ENCODE results near the gene ARHGAP29.

ARHGAP29 gene

DNA sequence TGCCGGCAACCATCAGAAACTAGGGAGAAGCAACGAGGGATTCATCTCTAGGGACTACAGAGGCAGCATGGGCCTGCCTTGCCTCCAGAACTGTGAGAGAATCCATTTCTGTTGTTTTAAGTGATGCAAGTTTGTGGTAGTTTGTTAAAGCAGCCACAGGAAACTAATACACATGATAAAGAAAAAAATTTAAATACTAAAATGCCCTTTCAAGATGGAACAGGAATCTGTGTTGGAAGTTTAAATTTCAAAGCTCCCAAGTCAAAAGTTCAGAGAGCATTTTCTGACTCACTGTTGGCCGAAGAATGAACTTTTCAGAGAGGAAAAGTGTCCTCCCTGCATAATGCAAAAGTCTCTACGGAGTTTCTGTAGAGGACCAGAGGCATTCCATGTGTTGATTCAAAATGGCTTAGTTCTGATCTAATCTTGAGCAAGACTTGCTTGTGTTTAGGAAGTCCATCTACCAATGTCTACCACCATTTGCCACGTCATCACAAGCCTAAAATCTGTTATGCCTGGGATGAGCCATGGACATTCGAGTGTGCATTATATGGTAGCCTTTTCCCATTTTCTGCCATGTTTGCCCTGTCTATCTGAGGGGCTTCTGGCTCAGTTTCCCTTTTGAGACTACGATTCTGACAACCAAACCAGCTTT, 22.4 kb upstream of the ARHGAP29 start:
- no peak for DNase-seq

DNA sequence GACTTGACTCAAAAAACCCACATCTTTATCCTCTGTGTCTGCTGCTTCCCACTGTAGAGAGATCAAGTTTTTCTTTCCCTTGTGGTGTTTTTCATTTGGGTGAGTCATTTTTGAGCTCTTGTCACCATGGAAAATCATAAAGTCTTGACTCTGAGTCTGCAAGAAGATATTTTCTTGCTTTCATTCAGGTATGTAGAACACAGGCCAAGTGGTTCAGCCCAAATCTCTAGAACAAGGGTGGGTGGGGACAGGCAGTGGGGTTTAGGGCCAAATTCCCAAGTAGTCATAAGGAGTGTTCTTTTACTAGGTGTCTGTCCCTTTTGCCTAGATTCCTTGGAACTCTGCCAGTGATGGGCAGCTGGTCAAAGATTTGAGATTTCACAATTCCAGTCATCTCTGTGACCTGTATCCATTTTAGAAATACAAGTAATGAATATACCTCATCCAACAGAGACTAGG, 21.5 kb upstream of the ARHGAP29 start:
- DNase-seq = no peak

DNA sequence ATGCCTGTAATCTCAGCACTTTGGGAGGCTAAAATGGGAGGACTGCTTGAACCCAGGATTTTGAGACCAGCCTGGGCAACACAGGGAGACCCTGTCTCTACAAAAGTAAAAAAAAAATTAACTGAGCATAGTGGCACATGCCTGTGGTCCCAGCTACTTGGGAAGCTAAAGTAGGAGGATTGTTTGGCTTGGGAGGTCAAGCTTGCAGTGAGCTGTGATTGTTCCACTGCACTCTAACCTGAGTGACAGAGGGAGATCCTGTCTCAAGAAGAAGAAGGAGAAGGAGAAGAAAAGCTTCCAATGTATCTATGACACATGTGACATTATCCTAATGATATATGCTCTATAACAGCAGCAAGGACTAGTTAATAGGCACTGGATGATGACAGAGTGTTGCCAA, 20.1 kb upstream of the ARHGAP29 start:
- DNase-seq = no peak

DNA sequence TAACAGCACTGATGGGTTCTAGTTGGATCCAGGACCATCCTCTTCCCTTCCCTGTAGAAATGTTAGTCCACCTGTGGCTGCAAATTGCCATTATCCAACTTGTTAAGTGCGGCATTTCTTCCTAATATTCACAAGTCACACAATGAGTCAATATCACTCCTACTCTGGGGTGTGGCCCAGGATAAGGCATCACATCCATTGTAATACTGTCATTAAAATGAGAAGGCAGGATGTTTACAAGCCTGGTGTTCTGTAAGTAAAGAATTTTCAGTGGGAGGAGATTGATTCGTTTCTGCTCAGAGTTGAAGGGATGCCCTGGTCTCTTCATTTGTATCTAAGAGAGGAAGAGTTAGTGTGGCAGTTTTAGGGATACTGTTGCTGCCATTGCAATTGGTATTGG, 18.1 kb upstream of the ARHGAP29 start:
- no peak for DNase-seq

DNA sequence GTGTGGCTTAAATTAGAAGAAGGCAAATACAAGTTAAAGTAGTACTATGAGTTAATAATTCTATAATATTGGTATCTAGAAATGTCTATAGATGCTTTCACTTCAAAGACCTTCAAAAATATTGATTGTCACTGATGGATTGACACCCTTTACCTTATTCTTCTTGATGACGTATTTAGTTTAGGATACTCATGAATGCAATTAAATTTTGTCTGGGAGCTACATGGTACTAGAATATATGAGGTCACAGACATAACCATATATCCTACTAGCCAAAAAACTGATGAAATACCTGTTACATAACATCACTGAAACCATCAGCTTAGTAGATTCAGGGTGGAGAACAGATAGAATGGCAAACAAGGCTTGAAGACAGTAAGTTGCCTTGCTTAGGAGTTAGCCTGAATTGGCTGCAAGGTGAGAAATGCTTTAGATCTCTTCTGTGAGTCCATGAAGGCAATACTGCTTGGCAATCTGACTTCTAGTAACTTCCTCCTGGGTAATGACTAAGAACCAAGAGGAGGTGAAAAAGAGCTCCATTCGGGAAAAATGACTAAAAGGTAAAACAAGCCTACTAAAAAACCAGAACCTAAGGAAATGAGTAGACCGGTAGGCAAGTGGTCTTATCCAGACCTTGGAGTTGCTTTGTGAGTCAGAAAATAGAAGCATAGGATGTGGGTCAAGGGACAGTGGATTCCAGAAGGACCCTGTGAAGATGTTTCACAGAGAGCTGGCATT, 16.9 kb upstream of the ARHGAP29 start:
- DNase-seq = no peak

DNA sequence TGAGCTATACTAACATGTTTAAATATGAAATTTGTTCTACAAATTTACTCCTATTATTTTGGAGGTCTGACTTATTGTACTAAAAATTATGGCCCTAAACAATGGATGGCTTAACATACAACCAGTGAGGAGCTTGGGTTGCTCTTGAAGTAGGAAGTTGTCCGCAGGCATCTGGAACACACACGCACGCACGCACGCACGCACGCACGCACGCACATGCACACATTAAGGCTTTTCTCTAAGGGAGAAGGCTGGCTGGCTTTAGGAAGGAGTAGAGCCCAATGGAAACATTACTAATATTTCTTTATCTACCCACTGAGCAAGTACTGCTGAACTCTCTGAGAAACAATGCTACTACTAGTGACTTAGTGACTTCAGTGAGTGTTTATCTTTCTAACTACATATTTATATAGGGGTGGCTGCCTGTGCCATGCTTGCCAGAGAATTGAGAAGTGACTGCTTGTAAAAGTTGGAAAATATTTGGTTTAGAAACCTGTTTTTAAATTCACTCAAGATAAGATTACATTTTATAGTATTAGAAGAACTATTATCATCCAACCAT, 16.2 kb upstream of the ARHGAP29 start:
- no peak for DNase-seq

DNA sequence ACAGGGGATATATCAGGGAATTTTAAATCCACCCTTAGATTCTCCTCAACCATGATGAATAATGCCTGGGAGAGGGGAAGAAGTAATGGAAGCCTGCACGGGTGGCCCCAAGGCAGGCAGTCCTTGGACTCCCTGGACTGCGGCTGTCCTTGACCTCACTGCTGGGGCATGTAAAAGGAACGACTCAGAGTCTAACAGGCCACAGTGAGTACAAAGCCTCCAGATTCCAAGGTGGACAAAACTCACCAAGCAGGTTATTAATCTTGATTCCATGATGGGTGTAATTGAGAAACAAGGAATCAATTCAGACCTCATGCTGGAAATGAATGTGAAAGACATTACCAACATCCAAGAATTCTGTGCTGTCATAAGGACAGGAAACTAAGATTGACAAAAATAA, 13.0 kb upstream of the ARHGAP29 start:
- no peak for DNase-seq

DNA sequence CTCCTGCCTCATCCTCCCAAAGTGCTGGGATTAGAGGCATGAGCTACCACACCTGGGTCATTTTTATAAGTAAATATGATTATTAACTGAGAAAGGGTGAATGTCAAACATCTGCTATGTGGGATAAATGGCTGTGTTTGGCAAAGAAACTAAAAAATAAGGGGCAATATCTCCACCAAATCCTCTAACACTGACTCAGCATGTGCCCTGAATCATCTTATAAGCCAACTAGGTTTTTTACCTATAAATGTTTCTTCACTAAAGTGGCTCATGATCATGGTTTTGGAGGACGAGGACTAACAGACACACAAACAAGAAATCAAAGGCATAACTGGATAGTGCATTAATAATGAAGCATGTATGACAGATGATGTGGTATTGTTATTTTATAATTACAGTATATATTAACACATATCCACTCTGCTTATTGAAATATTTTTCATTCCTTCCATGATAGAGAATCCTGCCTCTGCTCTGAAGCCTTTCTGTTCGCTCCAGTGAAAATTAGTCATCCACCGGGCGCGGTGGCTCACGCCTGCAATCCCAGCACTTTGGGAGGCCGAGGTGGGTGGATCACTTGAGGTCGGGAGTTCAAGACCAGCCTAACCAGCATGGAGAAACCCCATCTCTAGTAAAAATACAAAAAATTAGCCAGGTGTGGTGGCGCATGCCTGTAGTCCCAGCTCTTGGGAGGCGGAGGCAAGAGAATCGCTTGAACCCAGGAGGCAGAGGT, 11.7 kb upstream of the ARHGAP29 start:
- DNase-seq = no peak

DNA sequence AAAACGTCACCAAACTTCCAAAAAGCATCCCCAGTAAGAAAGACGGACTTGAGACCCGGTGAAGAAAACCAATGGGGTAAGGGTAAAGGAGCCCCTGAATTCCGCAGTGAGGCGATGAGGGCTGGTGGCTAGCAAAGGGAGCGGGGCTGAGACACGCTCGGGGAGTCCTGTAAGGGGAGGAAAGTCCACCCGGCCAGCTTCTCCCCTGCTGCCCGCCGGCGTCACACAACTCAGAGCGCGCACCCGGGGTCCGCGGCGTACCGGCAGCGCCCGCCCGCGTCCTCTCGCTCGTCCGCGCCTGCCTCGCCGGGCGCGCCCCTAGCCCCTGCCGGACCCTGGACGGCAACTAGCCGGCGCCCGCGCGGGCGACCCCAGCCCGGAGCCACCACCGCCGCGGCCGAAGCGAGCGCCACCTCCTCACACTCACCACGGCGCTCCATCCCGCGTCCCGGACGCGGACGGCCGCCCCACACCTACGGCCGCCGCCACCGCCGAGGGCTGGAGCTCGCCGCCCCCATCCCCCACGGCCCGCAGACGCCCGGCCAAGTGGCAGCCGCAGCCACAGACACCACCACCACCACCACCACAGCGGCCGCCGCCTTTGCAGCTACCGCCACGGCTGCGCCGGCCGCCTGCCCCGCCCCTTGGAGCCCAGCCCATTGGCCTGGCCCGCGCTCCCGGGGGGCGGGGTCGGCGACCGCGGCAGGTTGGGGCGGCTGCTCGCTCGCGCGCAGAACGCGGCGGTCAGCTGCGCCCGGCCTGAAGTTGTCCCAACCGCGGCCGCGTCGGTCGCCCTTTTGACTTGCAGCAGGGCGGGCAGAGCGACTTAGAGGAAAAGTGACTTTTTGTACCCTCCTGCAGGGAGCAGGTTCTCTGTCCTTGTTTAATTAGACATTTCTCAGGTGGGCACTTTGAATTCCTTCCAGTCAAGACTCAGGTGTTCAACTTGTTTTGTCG, 10.0 kb upstream of the ARHGAP29 start:
- no peak for DNase-seq

DNA sequence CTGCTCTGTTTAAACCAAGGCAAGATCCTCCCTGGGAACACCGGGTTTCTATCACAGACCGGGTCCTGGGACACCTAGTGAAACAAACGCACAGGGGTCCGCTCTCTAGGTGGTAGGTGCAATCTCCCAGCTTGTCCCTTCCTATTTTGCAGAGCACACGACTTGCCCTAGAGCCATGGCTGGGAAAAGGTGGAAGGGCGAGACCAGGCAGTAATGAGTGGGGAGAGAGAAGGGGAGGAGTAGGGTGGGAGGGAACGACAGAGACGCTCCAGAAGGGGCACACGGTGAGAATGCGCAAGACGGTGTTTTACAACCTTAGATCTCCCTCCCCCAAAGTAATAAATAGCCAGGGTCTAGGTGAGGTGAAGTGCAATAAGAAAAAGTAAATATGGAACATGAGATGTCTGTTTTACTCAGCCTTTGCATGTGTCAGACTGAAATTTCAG, 9.3 kb upstream of the ARHGAP29 start:
- no peak for DNase-seq

DNA sequence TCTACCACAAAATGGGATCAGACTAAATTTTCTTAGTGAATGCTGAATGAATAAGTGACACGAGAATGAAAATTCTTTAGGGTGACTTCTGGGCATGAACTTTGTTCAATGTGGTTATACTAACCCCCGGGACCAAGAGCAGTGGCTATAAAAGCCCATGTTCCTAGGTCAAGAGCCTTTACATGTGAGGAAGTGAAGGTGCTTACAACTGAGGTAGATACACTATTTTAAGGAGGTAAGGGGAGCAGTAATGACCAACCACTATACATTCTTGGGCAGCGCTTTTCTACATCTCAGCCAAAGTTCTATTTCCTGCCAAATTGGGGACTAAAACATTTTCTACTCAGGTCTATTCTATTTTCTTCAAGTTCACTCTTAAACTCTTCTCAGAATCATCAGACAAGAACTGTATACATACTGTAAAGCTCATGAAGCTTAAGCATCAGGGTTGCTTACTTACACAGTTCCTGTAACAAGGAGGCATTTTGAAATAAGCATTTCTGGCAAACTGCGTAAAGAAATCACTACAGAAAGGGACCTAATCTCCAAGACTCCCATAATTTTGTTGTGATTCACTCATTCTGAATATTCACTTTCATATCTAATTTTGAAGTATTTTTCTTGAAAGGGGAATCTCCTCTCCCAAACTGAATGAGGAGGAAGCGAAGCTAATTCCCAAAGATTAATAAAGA, 8.5 kb upstream of the ARHGAP29 start:
- no peak for DNase-seq

DNA sequence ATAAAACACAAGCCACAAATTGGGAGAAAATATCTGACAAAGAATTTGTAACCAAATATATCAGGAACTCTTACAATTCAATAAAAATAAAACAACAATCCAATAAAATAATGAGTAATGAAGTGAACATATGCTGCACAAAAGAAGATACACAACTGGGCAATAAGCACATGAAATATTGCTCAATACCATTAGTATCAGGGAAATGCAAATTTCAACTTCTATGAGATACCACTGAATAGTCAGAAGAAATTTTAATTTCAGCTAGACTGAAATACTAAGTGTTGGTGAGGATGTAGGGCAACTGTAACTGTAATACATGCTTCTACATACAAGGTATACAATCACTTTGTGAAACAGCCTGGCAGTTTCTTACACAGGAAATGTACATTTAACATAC, 7.4 kb upstream of the ARHGAP29 start:
- no peak for DNase-seq

DNA sequence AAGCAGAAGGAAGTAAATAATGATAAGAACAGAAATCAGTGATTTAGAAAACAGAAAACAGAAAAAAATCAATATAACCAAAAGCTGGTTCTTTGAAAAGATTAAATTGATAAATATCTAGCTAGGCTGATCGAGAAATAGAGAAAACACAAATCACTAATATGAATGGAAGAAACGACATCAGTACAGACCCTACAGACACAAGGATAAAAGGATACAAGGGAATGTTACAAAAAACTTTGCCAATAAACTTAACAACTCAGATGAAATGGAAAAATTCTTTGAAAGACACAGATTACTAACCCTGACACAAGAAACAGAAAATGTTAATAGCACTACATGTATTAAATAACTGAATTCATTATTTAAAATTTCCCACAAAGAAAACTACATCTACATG, 6.3 kb upstream of the ARHGAP29 start:
- DNase-seq = no peak

DNA sequence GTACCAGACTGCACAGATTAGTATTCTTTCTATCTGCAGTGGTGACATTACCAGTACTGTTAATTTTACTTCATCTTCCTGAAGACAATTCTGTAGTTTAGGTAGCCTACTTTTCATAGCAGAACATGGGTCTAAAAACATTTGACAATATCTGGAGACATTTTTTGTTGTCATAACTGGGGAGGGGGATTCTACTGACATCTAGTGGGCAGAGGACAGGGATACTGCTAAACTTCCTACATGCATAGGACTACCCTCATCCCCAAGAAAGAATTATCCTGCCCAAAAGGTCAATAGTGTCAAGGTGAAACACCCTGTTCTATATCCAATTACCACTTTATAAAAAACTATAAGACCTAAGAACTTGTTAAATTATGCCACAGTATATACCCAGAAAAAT, 3.4 kb upstream of the ARHGAP29 start:
- no peak for DNase-seq

DNA sequence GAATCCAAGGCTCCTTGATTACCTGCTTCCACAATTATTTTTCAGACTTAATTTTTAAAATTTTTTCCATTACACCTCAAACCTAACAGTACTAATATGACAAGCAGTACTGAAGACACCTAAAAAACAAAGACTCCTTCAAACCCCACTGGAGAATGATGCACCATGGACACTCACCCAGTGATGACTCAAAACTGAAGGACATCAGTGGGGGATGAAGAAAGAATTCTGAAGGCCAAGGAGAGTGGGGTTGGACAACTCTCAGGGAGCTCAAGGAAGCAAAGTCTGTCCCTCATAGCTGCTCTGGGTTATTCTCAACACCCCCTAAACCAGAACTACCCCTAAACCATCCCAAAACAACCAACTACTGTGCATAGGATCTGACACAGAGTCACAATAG, 2.4 kb upstream of the ARHGAP29 start:
- no peak for DNase-seq

DNA sequence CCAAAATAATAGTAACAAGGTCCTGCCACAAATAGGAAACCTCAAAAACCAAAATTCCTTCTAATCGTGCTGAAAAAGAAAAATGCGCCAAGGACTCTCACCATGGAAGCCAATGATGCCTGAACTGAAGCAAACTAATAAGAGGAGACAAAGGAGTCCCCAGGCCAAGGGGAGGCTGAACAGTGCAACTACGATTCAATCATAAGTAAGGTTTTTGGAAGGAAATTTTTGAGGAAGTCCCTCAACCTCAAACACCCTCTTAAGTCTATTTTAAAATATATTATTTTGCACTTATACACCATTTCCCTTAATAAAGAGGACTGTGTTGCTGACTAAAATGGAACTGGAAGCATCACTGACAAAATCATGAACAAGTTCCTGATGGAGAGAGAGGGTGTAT, 1.7 kb upstream of the ARHGAP29 start:
- no peak for DNase-seq

DNA sequence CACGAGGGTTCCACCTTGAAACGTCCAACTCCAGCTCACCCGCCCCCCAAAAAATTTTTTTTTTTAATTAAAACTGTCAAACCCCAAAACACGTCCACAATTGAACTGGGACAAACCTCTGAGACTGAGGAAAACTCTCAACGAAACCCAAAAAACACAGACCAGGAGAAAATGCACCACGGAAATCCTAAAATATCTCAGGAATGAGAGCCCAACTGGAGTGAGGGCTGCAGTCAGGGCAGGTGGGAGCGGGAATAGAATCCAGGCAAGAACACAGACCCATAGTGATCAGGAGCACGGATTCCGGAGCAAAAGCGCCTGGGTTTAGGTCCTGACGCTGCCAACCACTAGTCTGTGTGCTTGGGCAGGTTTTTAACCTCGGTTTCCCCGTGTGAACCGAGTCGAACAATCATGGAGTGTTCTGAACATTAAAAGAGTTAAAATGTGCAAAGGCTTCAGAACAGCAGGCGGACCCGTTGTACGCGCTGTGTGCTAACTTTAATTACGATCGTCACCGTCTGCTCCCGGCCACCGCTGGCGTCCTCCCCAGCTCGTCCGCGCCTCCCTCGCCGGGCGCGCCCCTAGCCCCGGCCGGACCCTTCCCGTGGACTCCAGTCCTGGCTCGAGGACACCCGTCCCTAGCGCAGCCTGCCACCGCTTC, 624 bp downstream of the ARHGAP29 start:
- no peak for DNase-seq

DNA sequence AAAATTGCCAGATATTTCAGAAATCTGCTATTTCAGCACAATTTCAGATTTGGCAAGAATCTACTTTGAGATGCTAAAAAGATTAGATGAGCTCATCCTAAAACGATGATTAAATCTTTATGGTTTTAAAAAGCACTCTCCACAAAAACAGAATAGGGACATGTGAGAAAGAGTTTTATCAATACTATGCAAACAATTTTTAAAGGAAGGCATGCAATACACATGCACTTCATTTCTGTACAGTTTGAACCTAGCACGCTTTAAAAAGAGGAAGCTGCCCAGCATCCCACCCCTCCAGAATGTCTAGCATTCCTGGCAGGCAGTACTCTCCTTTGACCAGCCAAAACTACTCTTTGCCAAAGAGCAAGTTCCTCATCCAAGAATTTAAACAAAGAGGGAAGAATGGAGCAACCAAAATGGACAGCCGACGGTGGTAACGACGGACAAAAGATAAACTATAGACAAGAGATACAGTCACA, 1.3 kb downstream of the ARHGAP29 start:
- DNase-seq = no peak

DNA sequence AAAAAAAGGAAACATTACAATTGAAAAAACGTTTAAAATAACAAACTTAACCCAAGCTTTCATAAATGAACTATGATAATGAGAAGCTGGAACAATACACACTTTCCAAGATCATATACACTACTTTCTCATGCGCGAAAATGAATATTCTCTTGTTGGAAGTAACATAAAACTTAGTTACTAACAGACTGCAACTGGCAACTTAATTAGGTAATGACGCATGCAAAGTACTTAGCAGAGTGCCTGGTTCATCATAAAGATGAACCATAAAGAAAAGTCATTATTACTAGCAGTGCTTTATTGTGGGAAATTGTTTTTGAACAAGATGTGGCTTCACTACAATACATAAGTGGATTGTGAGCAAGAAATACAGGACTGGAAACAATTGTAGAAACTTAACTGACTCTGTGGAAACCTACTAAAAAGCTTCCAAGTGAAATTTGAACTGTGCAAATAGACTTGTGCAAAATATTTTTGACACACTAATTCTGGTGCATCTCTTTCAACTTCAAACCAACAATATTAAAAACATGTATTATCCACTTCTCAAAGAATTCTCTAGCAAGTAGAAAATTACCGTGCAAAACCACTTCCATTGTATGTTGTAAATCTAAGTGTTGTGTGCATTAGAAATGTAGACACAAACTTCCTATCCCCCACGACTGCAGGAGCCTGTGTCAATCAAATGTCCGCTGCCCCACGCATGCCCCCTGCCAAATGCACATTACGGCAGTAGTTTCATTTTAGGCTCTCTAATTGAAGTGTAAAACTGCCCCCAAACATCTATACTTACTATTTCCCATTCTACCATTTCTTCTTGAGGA, 2.0 kb downstream of the ARHGAP29 start:
- no peak for DNase-seq

DNA sequence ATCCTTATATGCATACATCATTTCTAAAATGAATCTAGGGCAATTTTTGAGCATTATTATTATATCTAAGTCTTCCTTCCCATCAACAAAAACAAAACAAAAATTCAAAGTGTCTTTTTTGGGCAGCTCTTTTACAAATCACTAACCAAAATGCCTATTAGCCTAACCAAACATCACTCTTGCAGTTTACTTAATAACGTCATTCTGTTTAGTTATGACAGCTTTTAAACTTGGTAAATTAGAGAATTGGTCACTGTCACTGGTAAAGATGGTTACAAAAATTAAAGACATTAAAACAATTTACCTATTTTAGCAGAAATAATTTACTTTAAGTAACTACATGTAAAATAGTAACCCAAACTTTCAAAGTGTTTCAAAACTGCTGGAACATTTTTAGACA, 2.8 kb downstream of the ARHGAP29 start:
- DNase-seq = no peak

Measured in midbrain (tissue), 1 donor.